HG03558 (cell line): Measurements from ENCODE around the gene CSF2.

Source experiments
- ATAC-seq: cut with Tn5 transposase; IDR thresholded peaks from one replicate; pipeline ENCODE4 v1.9.1; 2021; ENCODE audit warnings: moderate number of reproducible peaks; ENCODE audit not compliant: unreplicated experiment; ENCODE audit errors: extremely low read depth

The CSF2 gene

GRCh38 chr5:132083071-132083678 is 9.6 kb downstream of the CSF2 start:
- no peak for ATAC-seq

- ATAC-seq: no peak
Observed at GRCh38 chr5:132085686-132086085, 12.1 kb downstream of the CSF2 start.

- ATAC-seq: no peak
Observed at GRCh38 chr5:132086277-132086794, 12.7 kb downstream of the CSF2 start.

- no peak for ATAC-seq
Observed at GRCh38 chr5:132087176-132087575, 13.6 kb downstream of the CSF2 start.

GRCh38 chr5:132087661-132088060 is 14.1 kb downstream of the CSF2 start:
- ATAC-seq: no peak

GRCh38 chr5:132089363-132089762 is 15.8 kb downstream of the CSF2 start:
- ATAC-seq: no peak

- no peak for ATAC-seq
Observed at GRCh38 chr5:132090107-132090506, 16.5 kb downstream of the CSF2 start.

GRCh38 chr5:132093271-132093670 is 19.7 kb downstream of the CSF2 start:
- no peak for ATAC-seq

- no peak for ATAC-seq
Observed at GRCh38 chr5:132094393-132095076, 20.9 kb downstream of the CSF2 start.

- ATAC-seq: no peak
Observed at GRCh38 chr5:132095077-132095410, 21.5 kb downstream of the CSF2 start.

- ATAC-seq: no peak
Observed at GRCh38 chr5:132095424-132095972, 21.9 kb downstream of the CSF2 start.

GRCh38 chr5:132096904-132097303 is 23.3 kb downstream of the CSF2 start:
- no peak for ATAC-seq

- no peak for ATAC-seq
Observed at GRCh38 chr5:132098151-132098594, 24.6 kb downstream of the CSF2 start.

GRCh38 chr5:132098621-132099020 is 25.0 kb downstream of the CSF2 start:
- ATAC-seq: no peak

- ATAC-seq: peak; percentile 22
Observed at GRCh38 chr5:132099076-132099748, 25.6 kb downstream of the CSF2 start.

GRCh38 chr5:132099905-132100304 is 26.3 kb downstream of the CSF2 start:
- no peak for ATAC-seq

GRCh38 chr5:132100672-132101261 is 27.2 kb downstream of the CSF2 start:
- peak; percentile 25 for ATAC-seq

- no peak for ATAC-seq
Observed at GRCh38 chr5:132101385-132101880, 27.8 kb downstream of the CSF2 start.

- no peak for ATAC-seq
Observed at GRCh38 chr5:132102101-132102701, 28.6 kb downstream of the CSF2 start.

- no peak for ATAC-seq
Observed at GRCh38 chr5:132102944-132103331, 29.3 kb downstream of the CSF2 start.
